PC-9 (cell line): Measurements from ENCODE around the gene ETV6.

Source experiments
- EZH2 ChIP-seq: fragments of 200-600 bp; sonication (generic); IDR thresholded peaks from 2 replicates; pipeline ENCODE4 v1.8.0; 2017; ENCODE audit warnings: antibody characterized with exemption, low read depth
- TF ChIP-seq, protein P1 (sequence below): fragments of 200-600 bp; sonication (generic); conservative IDR thresholded peaks from 2 replicates; pipeline ENCODE4 v1.6.1; 2017; ENCODE audit warnings: mixed run types, antibody characterized with exemption, mild to moderate bottlenecking, moderate library complexity

DNA sequence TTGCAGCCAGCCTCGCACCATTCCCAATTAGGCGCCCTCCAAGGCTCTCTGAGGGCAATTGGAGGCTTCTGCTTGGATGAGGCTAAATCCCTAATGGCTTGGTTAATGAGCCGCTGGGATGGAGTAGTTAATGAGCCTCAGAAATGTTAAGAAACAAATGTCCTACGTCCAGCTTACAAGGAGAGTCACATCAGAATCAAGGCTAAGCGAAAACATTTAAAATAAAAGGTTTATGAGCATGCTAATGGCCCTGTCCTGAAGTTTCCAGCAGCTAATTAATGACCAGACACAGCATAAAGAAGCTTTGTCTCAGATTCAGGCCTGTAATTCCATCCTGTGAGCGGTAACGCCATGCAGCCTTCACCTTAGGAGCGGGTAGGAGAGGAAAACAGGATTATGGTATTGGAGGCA lies 220.6 kb downstream of the ETV6 start:
- TF ChIP-seq, protein P1, sequence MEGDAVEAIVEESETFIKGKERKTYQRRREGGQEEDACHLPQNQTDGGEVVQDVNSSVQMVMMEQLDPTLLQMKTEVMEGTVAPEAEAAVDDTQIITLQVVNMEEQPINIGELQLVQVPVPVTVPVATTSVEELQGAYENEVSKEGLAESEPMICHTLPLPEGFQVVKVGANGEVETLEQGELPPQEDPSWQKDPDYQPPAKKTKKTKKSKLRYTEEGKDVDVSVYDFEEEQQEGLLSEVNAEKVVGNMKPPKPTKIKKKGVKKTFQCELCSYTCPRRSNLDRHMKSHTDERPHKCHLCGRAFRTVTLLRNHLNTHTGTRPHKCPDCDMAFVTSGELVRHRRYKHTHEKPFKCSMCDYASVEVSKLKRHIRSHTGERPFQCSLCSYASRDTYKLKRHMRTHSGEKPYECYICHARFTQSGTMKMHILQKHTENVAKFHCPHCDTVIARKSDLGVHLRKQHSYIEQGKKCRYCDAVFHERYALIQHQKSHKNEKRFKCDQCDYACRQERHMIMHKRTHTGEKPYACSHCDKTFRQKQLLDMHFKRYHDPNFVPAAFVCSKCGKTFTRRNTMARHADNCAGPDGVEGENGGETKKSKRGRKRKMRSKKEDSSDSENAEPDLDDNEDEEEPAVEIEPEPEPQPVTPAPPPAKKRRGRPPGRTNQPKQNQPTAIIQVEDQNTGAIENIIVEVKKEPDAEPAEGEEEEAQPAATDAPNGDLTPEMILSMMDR: no peak
- TF ChIP-seq EZH2: no peak
